K562 (cell line): Measurements from ENCODE around the gene BLCAP. TPM values are rescaled to one million over a fixed set of nuclear protein-coding genes. Genes with fewer than 3 reads are reported as not detected.
A peak's percentile ranks its signal among the peaks of the same experiment; 100 is the strongest.

Experiments used
- ATAC-seq: fragments of 200-7000 bp; cut with Tn5 transposase; 3 replicates; pipeline ENCODE4 v1.9.1; 2020; ENCODE audit warnings: moderate library complexity
- BruUV-seq: library from RNA; stranded (reverse); fragments of 400-500 nt; replicated peaks from 2 replicates; lab custom pipeline; 2021; lab: Mats Ljungman, UMichigan
- CTCF ChIA-PET: fragments of 300-600 bp; formaldehyde crosslinking; extraction: SDS; loops from one replicate; lab custom pipeline; 2021; ENCODE audit warnings: low intra/inter-chr PET ratio; lab: Yijun Ruan, JAX
- POLR2A ChIA-PET: fragments of 300-600, 350-650 bp; sonication (Branson Sonifier 250); formaldehyde crosslinking; extraction: SDS; loops from one replicate; lab custom pipeline; 2021; ENCODE audit warnings: antibody characterized with exemption, inconsistent platforms; lab: Yijun Ruan, JAX
- DNase-seq, 4 experiments: peaks; one replicate each; pipeline versions ENCODE4 v3.0.0 to v3.0.0-alpha.2; 2011 to 2018; ENCODE audit warnings: low spot score in 3 of 4, mixed read lengths in 3 of 4; ENCODE audit errors: extremely low read depth in 1 of 4
- FAIRE-seq: peaks from 2 replicates; lab custom pipeline; 2011; peaks lifted over from hg19 to GRCh38; lab: Jason Lieb, UNC
- H2AFZ ChIP-seq: 2 replicates; pipeline ENCODE4 v1.6.0; 2011; ENCODE audit warnings: low read depth, low read length, control low read depth, inconsistent platforms
- H3K27ac ChIP-seq: fragments of 200-600 bp; 3 replicates; pipeline ENCODE4 v1.8.0; 2011; ENCODE audit warnings: low read depth, mild to moderate bottlenecking, control low read depth, inconsistent platforms, low read length, moderate library complexity, mixed read lengths; ENCODE audit errors: extremely low read depth
- H3K27me3 ChIP-seq, 2 experiments: fragments of 300-600 bp in 1 of 2; 2 replicates in 1 of 2; 3 replicates in 1 of 2; pipeline versions ENCODE4 v1.6.0 to v1.8.0; 2011; ENCODE audit warnings: inconsistent platforms in 2 of 2, low read length in 2 of 2, mild to moderate bottlenecking in 1 of 2, mixed read lengths in 1 of 2, moderate library complexity in 1 of 2; ENCODE audit not compliant: control insufficient read depth in 2 of 2, insufficient read depth in 2 of 2
- H3K36me3 ChIP-seq: fragments of 300-600 bp; 3 replicates; pipeline ENCODE4 v1.8.0; 2011; ENCODE audit warnings: mild to moderate bottlenecking, low read length, inconsistent platforms; ENCODE audit not compliant: control insufficient read depth, insufficient read depth
- H3K4me1 ChIP-seq, 2 experiments: fragments of 200-600 bp in 1 of 2; replicated peaks in 1 of 2; 2 replicates in 1 of 2; 3 replicates in 1 of 2; pipeline versions ENCODE4 v1.5.1 to v1.8.0; 2011; ENCODE audit warnings: inconsistent platforms in 2 of 2, low read length in 2 of 2, mild to moderate bottlenecking in 1 of 2, mixed read lengths in 1 of 2, moderate library complexity in 1 of 2; ENCODE audit not compliant: control insufficient read depth in 2 of 2, insufficient read depth in 2 of 2
- H3K4me2 ChIP-seq: 2 replicates; pipeline ENCODE4 v1.6.1; 2011; ENCODE audit warnings: low read length, control low read depth, inconsistent platforms, mixed read lengths; ENCODE audit not compliant: insufficient read depth
- H3K4me3 ChIP-seq: fragments of 200-600 bp; sonication (generic), shearing (Covaris generic); 2 replicates; pipeline ENCODE4 v1.5.1; 2016; ENCODE audit warnings: control low read depth, inconsistent platforms
- H3K79me2 ChIP-seq: fragments of 200-600 bp; 3 replicates; pipeline ENCODE4 v1.8.0; 2011; ENCODE audit warnings: low read length, inconsistent platforms; ENCODE audit not compliant: control insufficient read depth, insufficient read depth
- H3K9ac ChIP-seq, 2 experiments: 2 replicates each; pipeline versions ENCODE4 v1.6.0 to v1.6.1; 2011; ENCODE audit warnings: low read depth in 2 of 2, low read length in 2 of 2, control low read depth in 1 of 2, inconsistent platforms in 1 of 2, mild to moderate bottlenecking in 1 of 2, mixed read lengths in 1 of 2; ENCODE audit not compliant: insufficient read depth in 1 of 2
- H3K9me1 ChIP-seq: one replicate; pipeline ENCODE4 v1.6.0; 2011; ENCODE audit warnings: inconsistent platforms, mild to moderate bottlenecking, low read length, moderate library complexity; ENCODE audit not compliant: control insufficient read depth, insufficient read depth
- H3K9me3 ChIP-seq: replicated peaks from 2 replicates; pipeline ENCODE4 v1.5.1; 2011; ENCODE audit warnings: low read depth, low read length, inconsistent platforms; ENCODE audit not compliant: control insufficient read depth, insufficient read depth
- H4K20me1 ChIP-seq: replicated peaks from 2 replicates; pipeline ENCODE4 v1.6.1; 2011; ENCODE audit warnings: low read length, inconsistent platforms, mixed read lengths; ENCODE audit not compliant: control insufficient read depth, insufficient read depth
- ATF1 ChIP-seq, 2 experiments: fragments of 450-650 bp in 1 of 2; IDR thresholded peaks; 2 replicates each; pipeline ENCODE4 v1.6.1; 2016; ENCODE audit warnings: missing compliant biosample characterization in 1 of 2, missing genetic modification characterization in 1 of 2
- NFATC3 ChIP-seq: fragments of 450-650 bp; IDR thresholded peaks from 2 replicates; pipeline ENCODE4 v1.6.1; 2017; ENCODE audit warnings: mild to moderate bottlenecking
- POLR2G ChIP-seq: fragments of 200-400 bp; formaldehyde crosslinking; IDR thresholded peaks from 2 replicates; pipeline ENCODE4 v1.6.1; 2017; ENCODE audit warnings: low read depth, mild to moderate bottlenecking, antibody characterized with exemption, low read length, moderate library complexity
- RBFOX2 ChIP-seq: fragments of 200-400 bp; formaldehyde crosslinking; IDR thresholded peaks from 2 replicates; pipeline ENCODE4 v1.6.1; 2017; ENCODE audit warnings: low read depth, mild to moderate bottlenecking, low read length, moderate library complexity
- SLC30A9 ChIP-seq: fragments of 250-450 bp; sonication (Bioruptor Pico); IDR thresholded peaks from 2 replicates; pipeline ENCODE4 v1.8.0; 2022; ENCODE audit warnings: mild to moderate bottlenecking, moderate library complexity
- TAF1 ChIP-seq: IDR thresholded peaks from 2 replicates; pipeline ENCODE4 v1.6.1; 2011; ENCODE audit warnings: mild to moderate bottlenecking, low read length, moderate library complexity; ENCODE audit not compliant: insufficient read depth, control insufficient read depth, severe bottlenecking; ENCODE audit errors: extremely low read depth
- TBL1XR1 ChIP-seq, 2 experiments: IDR thresholded peaks; 2 replicates each; pipeline ENCODE4 v1.6.1; 2012; ENCODE audit warnings: improper control_type of control experiment in 2 of 2, low read length in 2 of 2, mild to moderate bottlenecking in 1 of 2
- ZNF263 ChIP-seq: sonication (generic); formaldehyde crosslinking; IDR thresholded peaks from 2 replicates; pipeline ENCODE4 v1.8.0; 2022; ENCODE audit warnings: mild to moderate bottlenecking, missing genetic modification reagents, borderline replicate concordance
- WGBS: fragments of 100-300 bp; shearing (Covaris generic); methylation state at CpG from one replicate; pipeline ENCODE4 v1.1.6; 2016; ENCODE audit warnings: low coverage, mixed read lengths; ENCODE audit not compliant: insufficient coverage; ENCODE audit errors: missing lambda C conversion rate; 5-methylcytosine and 5-hydroxymethylcytosine counted together
- in situ Hi-C: fragments of 300-500 bp; cut with MboI; formaldehyde crosslinking; loops from 4 replicates; pipeline ENCODE4 v1.15.0; 2018; ENCODE audit warnings: inconsistent platforms, mixed read lengths
- intact Hi-C: fragments of 100-400 bp; cut with micrococcal nuclease; formaldehyde crosslinking; loops from 2 replicates; pipeline ENCODE4 v1.14.2; 2022
- polyA plus RNA-seq, 8 experiments: library from polyadenylated mRNA; depleted of rRNA in 4 of 8; stranded (reverse) in 5 of 8; unstranded in 3 of 8; fragments of >200 nt; fragmentation: Nextera tagmentation in 2 of 8; fragmentation: Illumina TruSeq in 1 of 8; extraction: Ambion mirVana in 2 of 8; extraction: Trizol in 1 of 8; gene quantifications; 2 replicates each; pipeline versions ENCODE4 v1.2.1 to v1.2.3, GENCODE V29; 2011 to 2014; ENCODE audit warnings: inconsistent platforms in 1 of 8, missing spikeins in 1 of 8
- total RNA-seq, 7 experiments: library from RNA; depleted of rRNA in 6 of 7; stranded (reverse); fragments of >200 nt in 6 of 7; fragmentation: Illumina TruSeq in 2 of 7; extraction: Trizol in 2 of 7; gene quantifications; 2 replicates each; pipeline versions ENCODE4 v1.2.1 to v1.2.3, GENCODE V29; 2011 to 2021; ENCODE audit warnings: low replicate concordance in 1 of 7
- TF ChIP-seq, protein P1 (sequence below): sonication (generic); formaldehyde crosslinking; IDR thresholded peaks from 2 replicates; pipeline ENCODE4 v1.8.1; 2023; ENCODE audit warnings: mild to moderate bottlenecking, missing genetic modification reagents

Gene BLCAP
- total and polyA plus RNA-seq, 9 of the 15 experiments (the other 6 are each of a cell fraction or from before 2014, with no cell fraction given) = 16.9 to 41.5 (median 27.6) TPM

DNA sequence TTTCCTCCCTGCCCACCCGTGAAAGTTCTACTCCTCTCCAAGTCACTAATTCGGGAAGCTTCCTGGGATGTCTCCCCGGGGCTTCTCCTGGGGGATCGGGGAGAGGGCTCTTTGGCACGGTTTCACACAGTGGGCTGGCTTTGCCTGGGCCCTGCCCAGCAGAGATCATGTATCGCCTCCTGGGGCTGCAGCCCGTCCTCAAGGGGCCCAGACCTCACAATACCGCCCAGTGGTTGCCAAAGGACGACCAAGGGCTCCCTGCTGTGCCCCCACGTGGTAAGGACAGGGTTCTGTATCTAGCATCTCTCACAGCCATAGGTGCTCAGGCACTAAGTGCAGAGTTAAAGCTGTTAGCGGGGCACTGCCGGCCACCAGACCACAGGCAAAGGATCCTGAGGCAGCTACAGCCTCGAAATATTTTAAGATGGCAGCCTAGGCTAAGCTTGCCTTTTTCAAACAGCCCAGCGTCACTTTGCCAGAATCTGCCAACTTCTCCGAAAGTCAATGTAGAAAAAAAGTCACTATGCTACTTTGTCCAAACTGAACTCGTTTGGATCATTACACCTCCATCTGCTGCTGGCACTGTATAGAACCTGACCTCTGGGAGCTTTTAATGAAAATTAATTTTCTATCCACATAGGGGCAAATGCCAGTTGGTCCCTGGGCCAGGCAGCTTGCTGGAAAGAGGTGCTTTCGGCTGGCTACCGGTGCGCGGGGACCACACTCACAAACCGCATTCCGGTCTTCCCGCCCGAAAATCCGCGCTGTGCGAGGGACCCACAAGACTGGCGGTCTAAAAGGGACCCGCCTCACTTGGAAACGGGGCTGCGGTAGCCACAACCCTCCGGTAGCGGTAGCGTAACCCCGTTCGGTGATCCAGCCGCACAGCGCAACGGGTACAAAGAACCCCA, 7.9 kb downstream of the BLCAP start:
- ATAC-seq (no peak), FAIRE-seq (no peak), DNase-seq (peak in 2 of 4 experiments; percentile 46 to 55)
- Histone ChIP-seq H2AFZ (no peak overlapping the region), H3K4me2 (no peak overlapping the region), H3K27ac (no peak overlapping the region), H3K9ac (peak overlapping the region in 1 of 2 experiments; percentile 20; a peak in 1 of 4 replicates), H3K27me3 (no peaks in the 10 kb centered on the region), H3K9me3 (no peaks in the 10 kb centered on the region; the same call in 1 of the 2 replicates), H4K20me1 (no peaks in the 10 kb centered on the region; the same call in 1 of the 2 replicates), H3K4me1 (peaks cover 5 to 13% of the 10 kb centered on the region in 2 experiments), H3K36me3 (peaks cover 26% of the 10 kb centered on the region; the same call in 1 of the 3 replicates), H3K79me2 (peaks cover 21% of the 10 kb centered on the region), H3K9me1 (no peaks in the 10 kb centered on the region), H3K4me3 (no peak overlapping the region)
- intact Hi-C loops (no loop called here), in situ Hi-C loops (no loop called here)
- POLR2A ChIA-PET = interaction anchor here (1.1 kb wide), 1 partner anchor 27 kb away, joined by 5 read pairs; no protein-coding TSS in a partner anchor
- CTCF ChIA-PET = no interaction called here
- TF ChIP-seq TBL1XR1 (IDR thresholded peaks at IDR 0.05; ENCODE audit: low read length in 2 of 2) (no peak), ATF1 (CRISPR knock-in tag; IDR thresholded peaks at IDR 0.05) (no peak), ATF1 (tag; IDR thresholded peaks at IDR 0.05) (no peak), ZNF263 (CRISPR knock-in tag) (no peak), RBFOX2 (peak; percentile 21; the same call in 1 of the 2 replicates), POLR2G (0 out of 2 replicates have a peak, but pooled peaks have one; percentile 15), TAF1 (no peak), NFATC3 (no peak), SLC30A9 (CRISPR knock-in tag) (no peak)
- TF ChIP-seq, protein P1, sequence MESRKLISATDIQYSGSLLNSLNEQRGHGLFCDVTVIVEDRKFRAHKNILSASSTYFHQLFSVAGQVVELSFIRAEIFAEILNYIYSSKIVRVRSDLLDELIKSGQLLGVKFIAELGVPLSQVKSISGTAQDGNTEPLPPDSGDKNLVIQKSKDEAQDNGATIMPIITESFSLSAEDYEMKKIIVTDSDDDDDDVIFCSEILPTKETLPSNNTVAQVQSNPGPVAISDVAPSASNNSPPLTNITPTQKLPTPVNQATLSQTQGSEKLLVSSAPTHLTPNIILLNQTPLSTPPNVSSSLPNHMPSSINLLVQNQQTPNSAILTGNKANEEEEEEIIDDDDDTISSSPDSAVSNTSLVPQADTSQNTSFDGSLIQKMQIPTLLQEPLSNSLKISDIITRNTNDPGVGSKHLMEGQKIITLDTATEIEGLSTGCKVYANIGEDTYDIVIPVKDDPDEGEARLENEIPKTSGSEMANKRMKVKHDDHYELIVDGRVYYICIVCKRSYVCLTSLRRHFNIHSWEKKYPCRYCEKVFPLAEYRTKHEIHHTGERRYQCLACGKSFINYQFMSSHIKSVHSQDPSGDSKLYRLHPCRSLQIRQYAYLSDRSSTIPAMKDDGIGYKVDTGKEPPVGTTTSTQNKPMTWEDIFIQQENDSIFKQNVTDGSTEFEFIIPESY = 0 out of 2 replicates have a peak, but pooled peaks have one; percentile 45
- no TSS peak for BruUV-seq
- WGBS = 87% methylated on average over 24 of the region's 39 CpGs
